ENCODE results near the gene RIT2. TPM values are rescaled to one million over a fixed set of nuclear protein-coding genes. Genes with fewer than 3 reads are reported as not detected.

The RIT2 gene
- total RNA-seq, 1 donor from 2014 or later: not detected

DNA sequence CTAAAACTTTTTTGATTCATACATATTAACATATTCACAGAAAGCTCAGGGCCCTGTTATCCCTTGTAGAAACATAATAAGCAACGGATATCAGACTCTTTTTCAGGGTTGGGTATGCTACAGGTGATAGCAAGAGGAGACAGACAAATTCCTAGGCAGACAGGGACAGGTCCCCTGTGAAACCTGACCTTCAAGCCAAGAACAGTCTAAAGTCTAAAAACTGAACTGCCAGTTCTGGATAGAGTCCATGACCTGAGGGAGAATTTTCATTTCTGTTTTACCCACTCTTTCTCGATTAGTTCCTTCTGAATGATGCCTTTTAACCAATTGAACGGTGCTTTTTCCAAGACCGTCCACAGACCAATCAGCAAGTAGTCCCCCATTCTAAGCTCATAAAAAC lies 54.2 kb downstream of the RIT2 start:
- no peaks in the 10 kb centered on the region for H3K9me3 Mint-ChIP-seq (ENCODE audit: low read depth)
- no peaks in the 10 kb centered on the region for H3K27me3 Mint-ChIP-seq
- H3K4me3 Mint-ChIP-seq (ENCODE audit: low read depth): no peak overlapping the region
- DNase-seq (ENCODE audit: low spot score, unreplicated experiment): no peak
- H3K36me3 Mint-ChIP-seq (ENCODE audit: insufficient read depth): no peaks in the 10 kb centered on the region
- H3K27ac Mint-ChIP-seq: no peak overlapping the region
- TF ChIP-seq, protein P1, sequence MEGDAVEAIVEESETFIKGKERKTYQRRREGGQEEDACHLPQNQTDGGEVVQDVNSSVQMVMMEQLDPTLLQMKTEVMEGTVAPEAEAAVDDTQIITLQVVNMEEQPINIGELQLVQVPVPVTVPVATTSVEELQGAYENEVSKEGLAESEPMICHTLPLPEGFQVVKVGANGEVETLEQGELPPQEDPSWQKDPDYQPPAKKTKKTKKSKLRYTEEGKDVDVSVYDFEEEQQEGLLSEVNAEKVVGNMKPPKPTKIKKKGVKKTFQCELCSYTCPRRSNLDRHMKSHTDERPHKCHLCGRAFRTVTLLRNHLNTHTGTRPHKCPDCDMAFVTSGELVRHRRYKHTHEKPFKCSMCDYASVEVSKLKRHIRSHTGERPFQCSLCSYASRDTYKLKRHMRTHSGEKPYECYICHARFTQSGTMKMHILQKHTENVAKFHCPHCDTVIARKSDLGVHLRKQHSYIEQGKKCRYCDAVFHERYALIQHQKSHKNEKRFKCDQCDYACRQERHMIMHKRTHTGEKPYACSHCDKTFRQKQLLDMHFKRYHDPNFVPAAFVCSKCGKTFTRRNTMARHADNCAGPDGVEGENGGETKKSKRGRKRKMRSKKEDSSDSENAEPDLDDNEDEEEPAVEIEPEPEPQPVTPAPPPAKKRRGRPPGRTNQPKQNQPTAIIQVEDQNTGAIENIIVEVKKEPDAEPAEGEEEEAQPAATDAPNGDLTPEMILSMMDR (IDR thresholded peaks at IDR 0.05; ENCODE audit: unreplicated experiment): no peak
- H3K4me1 Mint-ChIP-seq (ENCODE audit: low read depth): no peaks in the 10 kb centered on the region

DNA sequence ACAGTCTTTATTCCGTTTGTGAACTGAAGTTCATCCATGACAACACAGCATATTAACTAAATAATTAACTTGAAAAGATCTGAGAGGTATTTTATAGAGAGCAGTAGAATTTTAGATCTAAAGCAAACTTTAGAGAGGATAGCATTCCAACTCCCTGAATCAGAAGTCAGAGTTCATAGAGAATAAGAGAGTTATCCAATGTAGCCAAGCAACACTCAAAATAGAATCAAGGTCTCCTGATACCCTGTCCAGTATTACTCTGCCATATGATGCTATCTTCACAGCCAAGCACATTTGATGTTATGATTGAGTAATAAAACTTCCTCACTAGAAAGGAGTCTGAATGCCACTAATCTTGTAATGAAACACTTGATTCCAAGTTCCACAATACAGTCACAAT lies 55.5 kb downstream of the RIT2 start:
- no peak for DNase-seq (ENCODE audit: low spot score, unreplicated experiment)
- Mint-ChIP-seq H3K27ac (no peak overlapping the region), H3K4me3 (ENCODE audit: low read depth) (no peak overlapping the region), H3K36me3 (ENCODE audit: insufficient read depth) (no peaks in the 10 kb centered on the region), H3K9me3 (ENCODE audit: low read depth) (no peaks in the 10 kb centered on the region), H3K27me3 (no peaks in the 10 kb centered on the region), H3K4me1 (ENCODE audit: low read depth) (no peaks in the 10 kb centered on the region)
- TF ChIP-seq, protein P1 (IDR thresholded peaks at IDR 0.05; ENCODE audit: unreplicated experiment): no peak

DNA sequence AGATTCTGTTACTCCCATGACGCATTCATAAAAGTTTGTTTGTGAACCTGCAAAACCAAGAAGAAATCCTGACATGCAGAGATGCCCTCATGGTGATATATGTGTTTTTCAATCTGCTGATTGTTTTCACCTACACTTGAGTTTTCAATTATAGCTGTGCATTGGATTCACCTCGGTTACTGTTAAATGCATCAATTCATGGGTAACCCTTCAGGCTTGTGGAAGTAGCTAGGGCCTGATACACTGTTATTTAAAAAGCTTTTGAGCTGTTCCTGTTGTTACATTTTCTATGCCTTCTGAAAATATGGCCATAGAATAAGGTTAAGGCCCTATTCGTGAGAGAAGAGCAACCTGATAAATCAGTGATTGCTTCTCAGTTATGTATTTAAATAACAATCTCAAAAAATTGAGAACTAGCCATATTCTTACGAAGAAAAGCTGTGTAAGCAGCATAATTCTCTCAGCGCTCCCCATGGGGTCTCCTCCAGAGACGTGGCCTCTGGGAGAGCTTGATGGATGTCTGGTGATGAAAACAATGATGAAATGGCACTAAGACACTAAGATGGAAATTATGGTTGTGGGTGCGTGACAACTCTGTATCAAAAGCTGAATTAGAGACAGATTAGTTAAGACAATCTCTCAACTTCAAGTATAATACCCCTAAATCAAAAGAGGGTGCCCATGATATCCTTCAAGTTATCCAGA lies 60.5 kb downstream of the RIT2 start:
- Mint-ChIP-seq H3K4me1 (ENCODE audit: low read depth) (peaks cover 4% of the 10 kb centered on the region), H3K9me3 (ENCODE audit: low read depth) (no peaks in the 10 kb centered on the region), H3K27ac (no peak overlapping the region), H3K4me3 (ENCODE audit: low read depth) (no peak overlapping the region), H3K27me3 (no peaks in the 10 kb centered on the region), H3K36me3 (ENCODE audit: insufficient read depth) (no peaks in the 10 kb centered on the region)
- TF ChIP-seq, protein P1 (IDR thresholded peaks at IDR 0.05; ENCODE audit: unreplicated experiment): no peak
- DNase-seq (ENCODE audit: low spot score, unreplicated experiment): no peak

DNA sequence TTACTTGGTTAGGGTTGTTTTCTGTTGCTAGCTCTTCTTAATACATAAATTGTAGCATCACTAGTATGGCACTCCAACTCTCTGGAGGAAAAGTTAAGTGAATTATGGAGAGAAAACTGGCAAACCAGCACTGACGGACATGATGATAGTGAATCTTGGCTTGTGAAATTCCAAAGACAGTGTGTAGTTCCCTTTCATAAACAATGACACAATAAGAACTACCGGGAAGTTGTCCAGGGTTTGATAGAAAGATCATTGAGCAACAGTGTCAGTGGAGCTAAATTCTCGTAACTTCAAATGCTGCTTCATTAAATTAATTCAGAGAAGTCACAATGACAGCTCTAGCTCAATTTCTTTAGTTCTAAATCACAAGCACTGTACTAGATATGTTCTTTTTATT lies 66.5 kb downstream of the RIT2 start:
- Mint-ChIP-seq H3K9me3 (ENCODE audit: low read depth) (no peaks in the 10 kb centered on the region), H3K36me3 (ENCODE audit: insufficient read depth) (no peaks in the 10 kb centered on the region), H3K27ac (no peak overlapping the region), H3K27me3 (no peaks in the 10 kb centered on the region), H3K4me3 (ENCODE audit: low read depth) (no peak overlapping the region), H3K4me1 (ENCODE audit: low read depth) (peaks cover 4% of the 10 kb centered on the region)
- TF ChIP-seq, protein P1 (IDR thresholded peaks at IDR 0.05; ENCODE audit: unreplicated experiment): no peak
- no peak for DNase-seq (ENCODE audit: low spot score, unreplicated experiment)

DNA sequence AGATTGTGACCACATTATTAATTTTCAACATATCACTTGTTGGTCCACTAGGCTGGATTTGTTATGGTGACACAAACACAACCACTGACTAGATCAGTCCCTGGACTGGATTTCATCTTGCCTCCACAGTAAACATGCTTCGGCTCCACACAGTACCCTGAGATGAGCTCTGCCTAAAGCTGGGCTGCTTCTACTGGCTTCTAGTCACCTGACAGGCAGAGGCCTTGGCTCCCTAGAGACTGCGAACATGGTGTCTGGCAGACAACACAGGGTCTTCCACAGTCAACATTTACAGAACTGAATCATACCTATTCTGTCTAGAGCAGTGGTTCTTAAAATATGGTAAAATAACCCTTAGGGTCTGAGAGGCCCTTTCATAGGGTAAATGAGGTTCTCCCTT lies 69.2 kb downstream of the RIT2 start:
- Mint-ChIP-seq H3K27ac (no peak overlapping the region), H3K27me3 (no peaks in the 10 kb centered on the region), H3K4me3 (ENCODE audit: low read depth) (no peak overlapping the region), H3K4me1 (ENCODE audit: low read depth) (no peaks in the 10 kb centered on the region), H3K36me3 (ENCODE audit: insufficient read depth) (no peaks in the 10 kb centered on the region), H3K9me3 (ENCODE audit: low read depth) (no peaks in the 10 kb centered on the region)
- TF ChIP-seq, protein P1 (IDR thresholded peaks at IDR 0.05; ENCODE audit: unreplicated experiment): no peak
- no peak for DNase-seq (ENCODE audit: low spot score, unreplicated experiment)
